K562 (cell line): ENCODE results near the gene MYOM3. TPM values are rescaled to one million over a fixed set of nuclear protein-coding genes. Genes with fewer than 3 reads are reported as not detected.

Experiments used
- NFE2 ChIP-seq: IDR thresholded peaks from 2 replicates; pipeline ENCODE4 v1.6.1; 2014; ENCODE audit warnings: antibody characterized with exemption, low read depth
- ZNF445 ChIP-seq: fragments of 250-450 bp; sonication (Bioruptor Pico); IDR thresholded peaks from 2 replicates; pipeline ENCODE4 v1.4.0; 2020; ENCODE audit warnings: low read depth, mild to moderate bottlenecking, moderate library complexity
- polyA plus RNA-seq, 8 experiments: library from polyadenylated mRNA; depleted of rRNA in 4 of 8; stranded (reverse) in 5 of 8; unstranded in 3 of 8; fragments of >200 nt; fragmentation: Nextera tagmentation in 2 of 8; fragmentation: Illumina TruSeq in 1 of 8; extraction: Ambion mirVana in 2 of 8; extraction: Trizol in 1 of 8; gene quantifications; 2 replicates each; pipeline versions ENCODE4 v1.2.1 to v1.2.3, GENCODE V29; 2011 to 2014; ENCODE audit warnings: inconsistent platforms in 1 of 8, missing spikeins in 1 of 8
- total RNA-seq, 7 experiments: library from RNA; depleted of rRNA in 6 of 7; stranded (reverse); fragments of >200 nt in 6 of 7; fragmentation: Illumina TruSeq in 2 of 7; extraction: Trizol in 2 of 7; gene quantifications; 2 replicates each; pipeline versions ENCODE4 v1.2.1 to v1.2.3, GENCODE V29; 2011 to 2021; ENCODE audit warnings: low replicate concordance in 1 of 7
- TF ChIP-seq, protein P1 (sequence below), 2 experiments: fragments of 450-650 bp in 1 of 2; sonication (generic) in 1 of 2; formaldehyde crosslinking in 1 of 2; IDR thresholded peaks; 2 replicates each; pipeline versions ENCODE4 v1.7.1 to v1.9.0; 2016 to 2022; ENCODE audit warnings: inconsistent platforms in 1 of 2, mild to moderate bottlenecking in 1 of 2, missing genetic modification reagents in 1 of 2
- TF ChIP-seq, protein P2 (sequence below): fragments of 150-350 bp; IDR thresholded peaks from 2 replicates; pipeline ENCODE4 v1.6.1; 2014; ENCODE audit warnings: low read depth, mild to moderate bottlenecking, low read length, borderline replicate concordance

MYOM3 gene
- total and polyA plus RNA-seq, 9 of the 15 experiments (the other 6 are each of a cell fraction or from before 2014, with no cell fraction given), result 0.01 TPM; not detected in 8

DNA sequence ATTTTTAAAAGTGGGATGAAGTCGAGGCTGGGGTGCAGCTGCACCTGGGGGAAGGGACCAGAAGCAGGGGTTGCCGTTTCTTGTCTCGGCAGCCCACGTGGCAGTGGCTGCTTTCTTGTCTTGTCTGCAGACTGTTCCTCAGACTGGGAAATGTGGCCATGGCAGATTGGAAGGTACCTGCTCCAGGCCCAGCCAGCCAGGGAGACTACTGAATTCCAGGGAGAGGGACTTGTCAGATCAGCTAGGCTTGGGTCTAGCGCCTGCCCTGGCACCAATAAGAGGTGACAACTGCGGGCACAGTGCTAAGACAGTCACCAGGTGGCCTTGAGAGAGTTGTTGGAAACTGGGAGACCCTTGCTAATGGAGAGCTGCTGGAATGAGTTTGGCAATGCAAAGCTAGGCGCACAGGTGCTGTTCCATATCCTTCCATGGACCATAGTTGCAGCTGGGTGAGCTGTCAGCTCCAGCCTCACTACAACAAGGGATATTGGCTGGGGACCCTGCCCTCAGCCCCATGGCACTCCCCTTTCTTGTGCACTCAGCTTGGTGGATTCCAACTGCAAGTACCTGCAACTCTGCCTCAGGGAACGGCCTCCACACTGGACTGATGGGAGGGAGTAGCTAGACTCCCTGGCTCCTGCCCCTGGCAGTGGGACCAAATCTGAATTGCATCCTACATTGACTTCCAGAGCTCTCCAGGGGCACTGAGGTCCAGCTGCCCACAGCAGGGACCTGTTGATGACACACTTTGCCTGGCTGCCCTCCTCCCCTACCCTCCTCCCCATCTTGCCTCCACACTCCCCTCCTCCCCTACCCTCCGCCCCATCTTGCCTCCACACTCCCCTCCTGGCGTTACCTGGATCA, 40.9 kb upstream of the MYOM3 start (continued):
- TF ChIP-seq, protein P1, sequence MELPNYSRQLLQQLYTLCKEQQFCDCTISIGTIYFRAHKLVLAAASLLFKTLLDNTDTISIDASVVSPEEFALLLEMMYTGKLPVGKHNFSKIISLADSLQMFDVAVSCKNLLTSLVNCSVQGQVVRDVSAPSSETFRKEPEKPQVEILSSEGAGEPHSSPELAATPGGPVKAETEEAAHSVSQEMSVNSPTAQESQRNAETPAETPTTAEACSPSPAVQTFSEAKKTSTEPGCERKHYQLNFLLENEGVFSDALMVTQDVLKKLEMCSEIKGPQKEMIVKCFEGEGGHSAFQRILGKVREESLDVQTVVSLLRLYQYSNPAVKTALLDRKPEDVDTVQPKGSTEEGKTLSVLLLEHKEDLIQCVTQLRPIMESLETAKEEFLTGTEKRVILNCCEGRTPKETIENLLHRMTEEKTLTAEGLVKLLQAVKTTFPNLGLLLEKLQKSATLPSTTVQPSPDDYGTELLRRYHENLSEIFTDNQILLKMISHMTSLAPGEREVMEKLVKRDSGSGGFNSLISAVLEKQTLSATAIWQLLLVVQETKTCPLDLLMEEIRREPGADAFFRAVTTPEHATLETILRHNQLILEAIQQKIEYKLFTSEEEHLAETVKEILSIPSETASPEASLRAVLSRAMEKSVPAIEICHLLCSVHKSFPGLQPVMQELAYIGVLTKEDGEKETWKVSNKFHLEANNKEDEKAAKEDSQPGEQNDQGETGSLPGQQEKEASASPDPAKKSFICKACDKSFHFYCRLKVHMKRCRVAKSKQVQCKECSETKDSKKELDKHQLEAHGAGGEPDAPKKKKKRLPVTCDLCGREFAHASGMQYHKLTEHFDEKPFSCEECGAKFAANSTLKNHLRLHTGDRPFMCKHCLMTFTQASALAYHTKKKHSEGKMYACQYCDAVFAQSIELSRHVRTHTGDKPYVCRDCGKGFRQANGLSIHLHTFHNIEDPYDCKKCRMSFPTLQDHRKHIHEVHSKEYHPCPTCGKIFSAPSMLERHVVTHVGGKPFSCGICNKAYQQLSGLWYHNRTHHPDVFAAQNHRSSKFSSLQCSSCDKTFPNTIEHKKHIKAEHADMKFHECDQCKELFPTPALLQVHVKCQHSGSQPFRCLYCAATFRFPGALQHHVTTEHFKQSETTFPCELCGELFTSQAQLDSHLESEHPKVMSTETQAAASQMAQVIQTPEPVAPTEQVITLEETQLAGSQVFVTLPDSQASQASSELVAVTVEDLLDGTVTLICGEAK (IDR thresholded peaks at IDR 0.05), result no peak
- TF ChIP-seq, protein P1 (CRISPR knock-in tag; IDR thresholded peaks at IDR 0.05), result no peak
- TF ChIP-seq, protein P2, sequence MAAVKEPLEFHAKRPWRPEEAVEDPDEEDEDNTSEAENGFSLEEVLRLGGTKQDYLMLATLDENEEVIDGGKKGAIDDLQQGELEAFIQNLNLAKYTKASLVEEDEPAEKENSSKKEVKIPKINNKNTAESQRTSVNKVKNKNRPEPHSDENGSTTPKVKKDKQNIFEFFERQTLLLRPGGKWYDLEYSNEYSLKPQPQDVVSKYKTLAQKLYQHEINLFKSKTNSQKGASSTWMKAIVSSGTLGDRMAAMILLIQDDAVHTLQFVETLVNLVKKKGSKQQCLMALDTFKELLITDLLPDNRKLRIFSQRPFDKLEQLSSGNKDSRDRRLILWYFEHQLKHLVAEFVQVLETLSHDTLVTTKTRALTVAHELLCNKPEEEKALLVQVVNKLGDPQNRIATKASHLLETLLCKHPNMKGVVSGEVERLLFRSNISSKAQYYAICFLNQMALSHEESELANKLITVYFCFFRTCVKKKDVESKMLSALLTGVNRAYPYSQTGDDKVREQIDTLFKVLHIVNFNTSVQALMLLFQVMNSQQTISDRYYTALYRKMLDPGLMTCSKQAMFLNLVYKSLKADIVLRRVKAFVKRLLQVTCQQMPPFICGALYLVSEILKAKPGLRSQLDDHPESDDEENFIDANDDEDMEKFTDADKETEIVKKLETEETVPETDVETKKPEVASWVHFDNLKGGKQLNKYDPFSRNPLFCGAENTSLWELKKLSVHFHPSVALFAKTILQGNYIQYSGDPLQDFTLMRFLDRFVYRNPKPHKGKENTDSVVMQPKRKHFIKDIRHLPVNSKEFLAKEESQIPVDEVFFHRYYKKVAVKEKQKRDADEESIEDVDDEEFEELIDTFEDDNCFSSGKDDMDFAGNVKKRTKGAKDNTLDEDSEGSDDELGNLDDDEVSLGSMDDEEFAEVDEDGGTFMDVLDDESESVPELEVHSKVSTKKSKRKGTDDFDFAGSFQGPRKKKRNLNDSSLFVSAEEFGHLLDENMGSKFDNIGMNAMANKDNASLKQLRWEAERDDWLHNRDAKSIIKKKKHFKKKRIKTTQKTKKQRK, result no peak
- TF ChIP-seq ZNF445 (CRISPR knock-in tag) (no peak), NFE2 (no peak)
